Jurkat, Clone E6-1 (cell line): ENCODE data around the gene INTS6L.

Experiments used
- DNase-seq: peaks from one replicate; pipeline ENCODE4 v3.0.0-alpha.2; 2011; ENCODE audit warnings: low read depth, low spot score
- H3K4me3 ChIP-seq: 2 replicates; pipeline ENCODE4 v1.5.1; 2011; ENCODE audit warnings: mild to moderate bottlenecking, low read length, control low read depth, moderate library complexity

The INTS6L gene

DNA sequence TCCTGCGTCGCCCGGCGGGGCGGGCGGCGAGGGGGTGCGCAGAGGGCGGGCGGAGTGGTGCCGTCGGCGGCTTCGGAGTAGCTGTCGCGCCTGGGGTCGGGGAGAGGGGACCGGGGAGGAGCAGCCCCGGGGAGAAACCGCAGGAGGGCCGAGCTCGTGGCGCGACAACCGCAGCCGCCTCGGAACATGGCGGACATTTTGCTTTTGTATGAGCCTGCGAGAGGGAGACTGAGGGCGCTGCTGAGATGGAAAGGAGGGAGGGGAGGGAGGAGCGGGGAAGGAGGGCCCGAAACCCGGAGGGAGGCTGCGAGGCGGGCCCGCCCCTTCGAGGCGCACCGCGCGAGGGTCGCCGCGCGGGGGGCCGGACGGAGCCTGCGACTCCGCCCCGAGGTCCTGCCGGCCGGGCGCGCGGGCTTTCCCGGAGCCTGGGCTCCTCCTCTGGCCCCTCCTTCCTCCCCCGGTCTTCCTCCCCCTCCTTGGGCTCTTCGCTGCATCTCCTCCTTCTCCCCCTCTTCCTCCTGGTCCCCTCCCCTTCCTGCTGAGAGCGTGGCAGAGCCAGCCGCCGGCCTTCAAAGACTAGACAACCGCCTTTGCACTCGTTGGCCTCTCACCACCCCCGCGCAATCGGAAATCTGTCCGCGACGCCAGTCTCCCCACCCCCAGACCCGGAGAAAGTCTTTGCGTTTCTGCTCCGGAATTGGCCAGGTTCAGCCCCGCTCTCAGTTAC, 1.1 kb downstream of the INTS6L start:
- peak; percentile 88 for DNase-seq
- peak overlapping the region; percentile 75 for H3K4me3 ChIP-seq

DNA sequence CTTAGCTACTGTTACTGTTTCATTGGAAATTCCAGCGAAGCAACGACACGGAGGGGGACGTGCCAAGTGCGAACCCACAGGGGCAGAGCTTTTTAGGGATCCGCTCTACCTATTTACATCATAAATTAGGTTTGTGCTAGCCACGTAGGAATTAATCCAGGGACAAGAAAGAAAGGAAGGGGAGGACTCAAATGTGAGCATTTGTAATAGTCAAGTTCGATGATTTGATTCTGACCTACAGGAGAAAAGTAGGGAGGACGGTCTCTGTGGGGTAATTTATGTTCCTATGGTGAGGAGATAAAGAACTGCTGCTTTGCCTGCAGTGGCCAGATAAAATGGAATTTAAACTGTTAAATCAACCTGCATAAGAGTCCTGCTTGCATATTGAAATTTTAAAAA, 1.7 kb downstream of the INTS6L start:
- DNase-seq, result no peak
- H3K4me3 ChIP-seq, result peak overlapping the region; percentile 63

DNA sequence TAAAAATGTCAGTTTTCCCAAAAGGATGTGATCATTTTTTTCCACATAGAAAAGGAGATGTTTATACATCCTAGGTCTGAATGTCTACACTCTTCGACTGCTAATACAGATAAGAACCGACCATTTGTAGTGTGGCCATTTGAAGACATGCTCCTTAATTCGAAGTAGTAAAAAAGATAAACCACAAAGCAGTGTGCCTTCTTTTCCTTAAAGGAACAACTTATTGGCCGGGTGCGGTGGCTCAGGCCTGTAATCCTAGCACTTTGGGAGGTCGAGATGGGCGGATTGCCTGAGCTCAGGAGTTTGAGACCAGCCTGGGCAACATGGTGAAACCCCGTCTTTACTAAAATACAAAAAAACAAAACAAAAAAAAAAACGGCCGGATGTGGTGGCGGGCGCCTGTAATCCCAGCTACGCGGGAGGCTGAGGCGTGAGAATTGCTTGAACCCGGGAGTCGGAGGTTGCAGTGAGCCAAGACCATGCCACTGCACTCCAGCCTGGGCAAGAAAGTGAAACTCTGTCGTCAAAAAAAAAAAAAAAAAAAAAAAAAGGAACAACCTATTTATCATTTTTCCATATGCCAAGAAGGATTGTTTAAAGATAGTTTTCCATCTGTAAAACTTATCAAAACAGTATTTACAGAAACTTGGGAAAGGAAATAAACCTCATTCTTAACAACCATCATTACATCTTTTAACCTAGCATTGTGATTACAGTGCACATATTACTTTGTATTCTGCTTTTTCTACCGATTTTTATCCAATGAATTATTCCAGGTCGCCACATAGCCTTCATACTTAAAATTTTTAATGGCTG, 2.6 kb downstream of the INTS6L start:
- H3K4me3 ChIP-seq, result no peak overlapping the region
- DNase-seq, result no peak

DNA sequence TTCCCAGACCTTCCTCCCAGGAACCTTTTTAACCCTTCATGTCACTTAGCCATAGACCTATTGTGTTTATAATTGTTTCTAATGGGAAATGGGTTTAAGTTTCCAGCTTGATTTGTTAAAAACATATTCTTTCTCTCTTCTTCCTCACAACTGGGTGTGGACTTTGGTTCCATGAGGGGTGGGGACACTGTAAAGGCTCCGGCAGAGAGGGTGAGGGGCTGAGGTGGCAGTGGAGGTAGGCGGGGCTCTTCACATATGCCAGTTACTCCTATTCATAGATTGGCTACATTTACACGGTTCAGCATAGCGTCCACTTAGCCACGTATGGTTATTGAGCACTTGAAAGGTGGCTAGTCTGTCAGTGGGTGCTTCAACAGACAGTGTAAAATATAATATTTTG, 7.8 kb downstream of the INTS6L start:
- DNase-seq, result no peak
- H3K4me3 ChIP-seq, result no peak overlapping the region

DNA sequence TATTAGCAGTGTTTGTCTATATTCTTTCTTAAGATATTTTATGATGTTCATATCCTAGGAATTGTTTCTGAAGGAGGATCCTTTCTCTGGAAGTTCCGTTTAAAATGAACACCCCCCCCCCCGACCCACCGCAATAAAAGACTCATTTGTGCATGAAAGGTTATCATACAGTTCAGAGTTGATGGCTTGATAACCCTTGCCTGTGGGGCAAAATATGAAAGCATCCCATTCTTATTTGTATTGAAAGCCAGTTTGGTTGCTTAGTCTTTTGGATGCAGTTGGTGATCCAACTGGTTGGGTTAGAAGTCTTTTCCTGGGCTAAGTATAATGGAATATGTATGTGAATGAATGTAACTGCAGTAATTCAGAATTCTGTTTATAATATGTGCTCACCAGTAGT, 8.3 kb downstream of the INTS6L start:
- DNase-seq, result no peak

DNA sequence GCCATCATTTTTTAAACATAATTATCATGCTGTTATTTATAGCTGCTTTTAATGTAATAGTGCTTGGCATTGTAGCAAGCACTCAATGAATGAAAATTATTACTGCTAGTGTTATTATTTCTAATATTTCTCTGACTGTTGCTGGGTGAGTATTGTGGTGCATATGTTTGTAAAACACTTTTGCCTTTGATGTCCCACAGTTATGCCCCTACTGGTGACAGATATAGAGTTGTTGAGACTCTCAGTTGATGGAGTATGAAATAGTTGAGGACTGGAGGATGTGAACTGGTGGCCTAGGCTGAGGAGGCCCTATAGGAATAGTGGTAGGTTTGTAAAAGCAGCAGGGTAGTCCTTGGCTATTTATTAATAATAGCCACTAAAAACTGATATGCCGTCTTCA, 9.6 kb downstream of the INTS6L start:
- DNase-seq, result no peak
- no peak overlapping the region for H3K4me3 ChIP-seq

More for the DNA sequence above, 8.3 kb downstream of the INTS6L start:
- no peak overlapping the region for H3K4me3 ChIP-seq

DNA sequence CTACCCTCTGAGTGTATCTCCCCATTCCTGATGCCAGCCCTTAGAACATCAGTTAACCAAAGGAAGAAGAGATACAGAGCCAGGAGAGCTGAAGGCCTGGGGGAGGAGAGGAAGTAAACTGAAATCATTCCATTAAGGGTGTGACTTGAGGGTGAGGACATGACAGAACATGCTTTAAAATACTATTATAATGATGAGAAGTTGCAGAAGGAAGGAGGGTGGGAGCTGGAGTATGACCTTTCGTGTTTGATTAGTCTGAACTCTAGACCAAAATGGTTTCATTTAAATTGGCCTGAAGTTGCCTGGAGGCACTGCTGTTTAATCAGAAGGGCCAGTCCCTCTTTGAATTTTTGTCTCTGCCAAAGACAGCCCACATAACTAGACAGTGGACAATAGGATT, 11.4 kb downstream of the INTS6L start:
- no peak for DNase-seq
- H3K4me3 ChIP-seq, result no peak overlapping the region

DNA sequence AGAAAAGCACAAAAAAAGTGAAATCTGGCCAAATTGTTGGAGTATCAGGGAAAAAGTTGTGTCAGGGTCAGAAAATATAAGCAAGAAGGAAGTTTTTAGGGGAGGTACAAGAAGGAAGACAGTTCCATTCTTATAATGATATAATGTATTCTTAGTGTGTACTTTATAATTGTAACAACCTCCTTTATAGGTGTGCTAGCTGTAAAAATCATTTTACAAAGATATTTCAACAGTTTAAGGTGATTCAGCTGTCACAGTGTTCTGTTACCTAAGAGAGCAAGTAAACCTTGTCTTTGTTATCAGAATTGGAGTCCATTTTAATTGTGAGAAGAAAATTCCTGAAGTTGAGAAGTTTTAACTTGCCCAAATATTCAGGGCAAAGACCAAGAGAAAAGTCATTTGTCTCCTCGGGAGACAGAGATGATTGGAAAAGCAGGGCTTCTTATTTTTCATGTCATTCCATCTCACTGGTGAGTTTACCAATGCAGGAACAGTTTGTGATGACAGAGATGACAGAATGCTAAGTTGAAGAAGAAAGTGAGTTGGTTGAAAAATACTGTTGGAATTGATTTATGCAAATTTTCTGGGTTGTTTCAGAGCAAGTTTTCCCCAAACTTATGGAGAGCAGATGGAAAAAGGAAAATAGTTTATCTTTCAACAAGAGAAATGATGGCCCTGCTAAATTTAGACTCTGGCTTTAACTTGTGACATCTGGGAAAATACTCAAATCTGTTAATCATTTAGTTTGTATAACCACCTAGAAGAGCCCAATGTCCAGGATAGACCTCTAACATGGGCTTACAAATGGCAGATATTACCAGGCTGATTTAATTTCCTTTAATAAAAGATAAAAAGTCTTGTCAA, 14.8 kb downstream of the INTS6L start:
- H3K4me3 ChIP-seq, result no peak overlapping the region
- DNase-seq, result no peak

DNA sequence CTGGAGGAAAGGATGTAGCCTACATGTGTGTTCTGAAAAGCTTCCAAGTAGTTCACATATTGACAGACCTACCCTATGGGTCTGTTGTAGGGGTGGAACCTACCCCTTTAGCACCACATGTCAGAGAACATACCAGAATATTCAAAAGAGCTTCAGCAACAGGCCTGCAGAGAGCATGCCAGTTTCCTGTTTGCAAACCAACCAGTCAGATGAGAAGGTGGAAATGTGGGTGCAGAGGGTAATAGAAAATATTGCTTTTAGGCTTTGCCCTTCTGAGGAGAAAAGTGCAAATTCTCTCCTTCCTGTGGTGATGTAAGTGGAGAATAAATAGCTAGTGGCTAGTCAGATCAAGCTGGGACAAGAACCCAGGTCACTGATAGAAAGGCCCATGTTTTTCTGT, 16.4 kb downstream of the INTS6L start:
- no peak for DNase-seq
- H3K4me3 ChIP-seq, result no peak overlapping the region

DNA sequence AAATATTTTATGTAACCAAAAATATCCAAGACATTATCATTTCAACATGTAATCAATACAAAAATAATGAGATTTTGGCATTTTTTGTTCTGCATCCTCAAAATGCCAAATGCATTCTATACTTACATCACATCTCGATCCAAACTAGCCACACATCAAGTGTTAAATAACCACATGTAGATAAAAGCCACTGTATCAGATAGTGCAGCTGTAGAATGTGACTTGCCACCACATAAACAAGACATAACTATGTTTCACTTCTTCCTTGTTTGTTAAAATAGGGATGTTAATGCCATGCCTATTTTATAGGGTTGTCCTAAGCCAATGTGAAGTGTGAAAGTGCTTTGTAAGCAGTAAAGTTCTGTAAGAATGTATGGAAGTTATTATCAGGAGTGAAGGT, 20.9 kb downstream of the INTS6L start:
- no peak for DNase-seq
- no peak overlapping the region for H3K4me3 ChIP-seq

DNA sequence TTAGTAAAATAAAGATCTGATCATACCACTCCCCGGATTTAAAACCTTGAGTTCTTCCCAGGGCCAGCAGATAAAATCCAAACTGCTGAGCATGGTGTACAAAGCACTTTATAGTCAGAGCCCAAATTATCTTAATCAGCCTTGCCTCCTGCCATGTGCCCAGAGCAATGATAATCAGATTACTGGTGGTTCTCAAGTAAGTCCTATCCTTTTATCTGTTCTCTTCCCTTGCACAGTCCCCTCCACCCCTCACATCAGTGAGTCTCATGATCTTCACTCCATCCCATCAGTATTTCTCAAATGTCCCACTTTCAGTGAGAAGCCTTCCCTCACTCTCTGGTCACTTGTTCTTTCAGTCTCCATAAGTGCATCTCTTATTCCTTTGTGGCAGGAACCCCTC, 22.7 kb downstream of the INTS6L start:
- no peak overlapping the region for H3K4me3 ChIP-seq
- DNase-seq, result no peak

DNA sequence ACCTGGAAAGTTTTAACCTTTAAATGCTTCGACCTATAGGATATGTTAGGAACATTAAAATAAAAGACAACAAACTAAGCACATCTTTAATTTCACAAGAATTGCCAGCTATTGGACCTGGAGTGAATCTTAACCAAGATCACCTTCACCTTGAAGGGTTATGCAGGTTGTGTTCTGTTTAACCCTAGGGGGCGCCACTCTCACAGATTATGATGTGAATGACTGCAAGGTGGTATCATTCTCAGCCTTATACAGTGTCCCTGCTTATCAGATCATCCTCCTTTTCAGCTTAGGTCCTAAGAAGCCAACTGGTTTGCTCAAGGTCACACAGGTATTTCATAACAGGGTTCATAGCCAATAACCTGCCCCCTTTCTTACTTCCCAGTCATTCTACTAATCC, 23.5 kb downstream of the INTS6L start:
- H3K4me3 ChIP-seq, result no peak overlapping the region
- DNase-seq, result no peak

DNA sequence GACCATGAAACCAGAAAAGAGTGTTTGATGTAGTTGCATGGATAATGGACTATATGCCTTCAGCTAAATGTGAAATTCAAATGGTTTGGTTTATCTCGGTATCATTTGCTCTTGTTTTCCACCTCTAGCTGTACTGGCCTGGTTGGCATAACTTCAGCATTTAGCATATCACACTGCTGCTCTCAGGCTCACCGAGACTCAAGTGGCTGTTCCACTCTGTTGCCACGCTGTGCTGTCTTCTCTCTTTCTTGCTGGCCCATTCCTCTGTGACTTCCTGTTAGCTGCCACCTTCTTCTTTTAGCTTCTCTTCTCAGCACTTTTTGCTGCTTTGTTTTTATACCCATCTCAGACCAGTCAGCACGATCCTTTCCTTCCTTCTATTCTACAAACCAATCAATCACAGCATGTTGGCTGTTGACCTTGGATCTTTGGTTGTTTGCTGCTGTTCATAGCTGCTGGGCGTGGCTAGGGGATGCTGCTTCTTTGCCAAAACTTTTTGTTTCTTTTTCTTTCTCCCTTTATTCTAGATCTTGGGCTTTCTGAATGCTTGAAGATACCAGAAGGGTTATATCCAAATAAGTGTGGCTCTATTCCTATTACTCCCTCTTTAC, 24.0 kb downstream of the INTS6L start:
- no peak overlapping the region for H3K4me3 ChIP-seq
- DNase-seq, result no peak

DNA sequence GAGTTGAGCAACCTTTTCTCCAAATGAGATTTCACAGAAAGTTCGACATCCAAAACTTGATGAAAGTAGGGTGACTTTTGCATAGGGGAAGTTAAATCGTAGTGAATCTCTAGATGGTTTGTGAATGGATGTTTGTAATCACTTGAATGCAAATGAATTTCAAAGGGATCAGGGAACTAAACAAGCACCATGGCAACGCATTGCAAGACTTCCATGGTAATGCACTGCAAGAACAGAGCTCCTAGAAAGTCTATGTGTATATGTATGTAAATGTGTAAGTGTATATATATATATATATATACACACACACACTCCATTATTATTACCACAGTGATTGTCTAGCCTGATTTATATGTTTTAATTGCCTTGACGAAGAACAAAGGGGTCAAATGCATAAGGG, 27.3 kb downstream of the INTS6L start:
- no peak overlapping the region for H3K4me3 ChIP-seq
- DNase-seq, result no peak

DNA sequence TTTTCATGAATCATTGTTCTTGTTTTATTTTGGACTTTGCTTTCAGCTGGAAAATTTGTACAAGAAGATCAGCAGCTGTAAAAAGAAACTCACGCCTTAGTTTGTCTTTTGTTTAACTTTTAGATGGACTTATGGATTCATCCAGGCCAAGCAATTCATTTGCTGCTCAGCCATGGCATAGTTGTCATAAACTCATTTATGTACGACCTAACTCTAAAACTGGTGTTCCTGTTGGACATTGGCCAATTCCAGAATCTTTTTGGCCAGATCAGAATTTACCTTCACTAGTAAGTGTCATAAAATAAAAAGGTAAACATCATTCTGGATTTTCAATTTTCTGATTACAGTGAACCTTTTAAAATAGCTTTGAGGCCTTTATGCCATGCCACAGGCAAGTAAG, 29.1 kb downstream of the INTS6L start:
- H3K4me3 ChIP-seq, result no peak overlapping the region
- DNase-seq, result no peak

DNA sequence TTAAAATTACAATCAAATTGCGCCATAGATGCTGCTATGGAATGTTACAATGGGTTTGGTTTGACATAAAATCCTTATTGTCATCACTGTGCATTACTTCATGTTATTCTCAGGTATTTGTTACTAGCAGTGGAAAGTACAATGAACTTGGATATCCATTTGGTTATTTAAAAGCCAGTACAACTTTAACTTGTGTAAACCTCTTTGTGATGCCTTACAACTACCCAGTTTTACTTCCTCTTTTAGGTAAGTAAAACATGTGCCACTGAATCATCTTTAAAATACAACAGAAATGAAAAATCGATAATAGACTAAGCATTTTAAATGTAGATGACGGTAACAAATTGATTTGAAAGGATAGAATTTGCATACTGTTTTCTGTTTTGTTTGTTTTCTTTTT, 35.6 kb downstream of the INTS6L start:
- H3K4me3 ChIP-seq, result no peak overlapping the region
- DNase-seq, result no peak

DNA sequence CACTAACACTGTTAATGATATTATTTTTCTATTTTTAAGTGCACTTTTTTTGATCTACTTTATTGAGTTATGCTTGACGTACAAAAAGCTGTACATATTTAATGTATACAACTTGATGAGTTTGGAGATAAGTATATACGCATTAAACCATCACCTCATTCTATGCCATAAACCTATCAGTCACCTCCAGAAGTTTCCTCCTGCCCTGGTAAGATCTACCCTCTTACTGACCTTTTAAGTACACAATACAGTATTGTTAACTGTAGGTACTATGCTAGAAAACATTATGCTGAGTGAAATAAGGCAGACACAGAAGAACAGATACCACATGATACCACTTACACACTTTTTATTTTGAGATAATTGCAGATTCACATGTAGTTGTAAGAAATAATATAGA, 36.9 kb downstream of the INTS6L start:
- H3K4me3 ChIP-seq, result no peak overlapping the region
- DNase-seq, result no peak

DNA sequence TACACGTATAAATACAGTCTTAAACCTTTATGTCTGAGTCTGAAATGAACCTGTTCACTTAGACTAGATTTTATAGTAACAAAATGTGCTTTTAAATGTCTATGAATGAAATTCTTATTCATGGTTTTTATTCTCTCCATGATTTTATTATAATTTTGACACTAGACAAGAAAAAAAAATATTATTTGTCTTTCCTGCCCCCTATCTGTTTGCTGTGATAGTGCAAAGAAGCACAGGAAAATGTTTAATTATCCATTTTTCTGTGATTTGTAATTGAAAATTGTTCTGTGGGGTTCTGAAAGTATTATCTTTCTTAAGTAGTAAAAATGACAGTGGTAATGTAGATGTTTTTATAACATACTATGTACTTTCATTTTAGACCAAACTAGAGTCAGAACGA, 52.0 kb downstream of the INTS6L start:
- no peak overlapping the region for H3K4me3 ChIP-seq
- DNase-seq, result no peak

DNA sequence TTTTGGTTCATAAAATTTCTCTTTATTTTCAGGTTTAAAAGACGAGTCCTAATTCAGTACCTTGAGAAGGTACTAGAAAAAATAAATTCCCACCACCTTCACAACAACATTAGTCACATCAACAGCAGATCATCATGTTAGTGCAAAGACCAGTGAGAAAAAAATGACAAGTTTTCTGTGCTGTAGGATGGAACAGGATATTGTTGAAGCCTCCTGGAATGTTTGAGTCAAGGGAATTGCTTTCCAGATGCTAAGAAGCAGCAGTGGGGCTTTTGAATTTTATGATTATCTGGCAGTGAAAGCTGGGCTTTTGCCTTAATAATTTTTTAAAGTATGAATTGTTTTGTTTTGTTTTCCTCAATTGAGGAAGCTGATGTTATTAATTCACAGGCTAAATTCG, 61.0 kb downstream of the INTS6L start:
- H3K4me3 ChIP-seq, result no peak overlapping the region
- DNase-seq, result no peak

DNA sequence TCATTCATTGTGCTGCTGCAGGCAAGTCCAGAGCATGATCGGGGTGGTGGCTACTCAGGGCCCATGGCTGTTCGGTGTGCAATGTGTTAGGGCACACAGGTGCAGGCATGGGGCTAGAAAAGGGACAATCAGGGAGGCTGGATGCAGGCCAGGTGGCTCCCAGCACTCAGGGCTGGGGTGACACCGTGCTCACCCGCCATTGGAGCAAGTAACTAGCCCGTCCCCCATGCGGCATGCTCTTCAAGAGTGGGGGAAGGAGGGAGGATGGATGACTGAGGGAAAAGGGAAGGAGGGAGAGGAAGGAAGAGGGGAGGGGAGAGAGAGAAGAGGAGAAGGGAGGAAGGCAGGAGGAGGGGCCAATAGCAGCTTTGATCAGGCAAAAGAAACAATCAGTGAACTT, 64.7 kb downstream of the INTS6L start:
- no peak for DNase-seq
- H3K4me3 ChIP-seq, result no peak overlapping the region
